Activated CD4-positive, alpha-beta T cell treated with anti-CD3 and anti-CD28 coated beads, Interleukin-2, Interleukin-4, amounts not matched to agents 100 ng/mL and 50 ng/mL, durations not matched to agents 16 hours and 8 hours (primary cell): ENCODE data around the gene OR8J3.
"Not testable (repeated sequence)": the region's sequence is repeated elsewhere in the genome, so short reads cannot be mapped to it uniquely, and the experiment has no call there.

Experiments used
- DNase-seq: peaks from one replicate; pipeline ENCODE4 v3.0.0-alpha.2; 2020; ENCODE audit warnings: low spot score

The OR8J3 gene, protein sequence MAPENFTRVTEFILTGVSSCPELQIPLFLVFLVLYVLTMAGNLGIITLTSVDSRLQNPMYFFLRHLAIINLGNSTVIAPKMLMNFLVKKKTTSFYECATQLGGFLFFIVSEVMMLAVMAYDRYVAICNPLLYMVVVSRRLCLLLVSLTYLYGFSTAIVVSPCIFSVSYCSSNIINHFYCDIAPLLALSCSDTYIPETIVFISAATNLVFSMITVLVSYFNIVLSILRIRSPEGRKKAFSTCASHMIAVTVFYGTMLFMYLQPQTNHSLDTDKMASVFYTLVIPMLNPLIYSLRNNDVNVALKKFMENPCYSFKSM

DNA sequence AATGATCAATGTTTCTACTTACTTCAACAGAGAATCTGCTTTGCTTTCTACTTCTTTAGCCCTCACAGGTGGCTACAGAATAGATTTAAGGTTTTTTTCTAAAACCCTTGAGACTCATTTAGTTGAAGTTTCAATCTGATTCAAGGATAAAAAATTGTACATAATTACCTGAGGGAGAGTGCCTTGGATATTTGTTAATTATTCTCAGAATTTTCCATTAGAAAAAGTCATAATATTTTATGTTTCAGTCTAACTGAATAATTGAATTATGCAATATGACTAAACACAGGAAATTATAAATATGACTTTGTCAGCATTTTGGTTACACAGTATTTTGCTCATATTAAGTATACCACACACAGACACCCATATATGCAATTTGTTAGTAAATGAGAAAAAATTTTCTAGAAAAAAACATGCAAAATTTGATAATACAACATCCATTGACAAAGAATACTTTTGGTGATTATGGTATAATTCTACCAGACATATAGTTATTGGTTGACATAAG, at the start of gene OR8J3:
OR8J3 (minus strand) TSS at position 51 of the 511 bp plus-strand sequence. CDS start 2,483 bp downstream, outside the sequence.
- no peak for DNase-seq

DNA sequence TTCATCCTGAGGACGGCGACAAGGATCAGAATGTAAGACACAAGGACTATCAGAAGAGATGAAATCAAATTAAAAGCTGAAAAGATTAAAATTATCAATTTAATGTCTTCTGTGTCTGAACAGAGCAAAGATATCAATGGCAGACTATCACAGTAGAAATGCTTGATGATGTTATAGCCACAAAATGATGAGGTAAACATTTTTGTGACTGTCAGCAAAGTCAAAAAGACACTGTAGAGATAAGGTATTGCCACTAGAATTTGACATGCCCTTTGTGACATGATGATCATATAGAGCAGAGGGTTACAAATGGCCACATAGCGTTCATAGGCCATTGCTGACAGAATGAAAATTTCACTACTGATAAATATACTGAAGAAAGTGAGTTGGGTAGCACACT, 48.6 kb upstream of the OR8J3 start:
- DNase-seq = no peak

DNA sequence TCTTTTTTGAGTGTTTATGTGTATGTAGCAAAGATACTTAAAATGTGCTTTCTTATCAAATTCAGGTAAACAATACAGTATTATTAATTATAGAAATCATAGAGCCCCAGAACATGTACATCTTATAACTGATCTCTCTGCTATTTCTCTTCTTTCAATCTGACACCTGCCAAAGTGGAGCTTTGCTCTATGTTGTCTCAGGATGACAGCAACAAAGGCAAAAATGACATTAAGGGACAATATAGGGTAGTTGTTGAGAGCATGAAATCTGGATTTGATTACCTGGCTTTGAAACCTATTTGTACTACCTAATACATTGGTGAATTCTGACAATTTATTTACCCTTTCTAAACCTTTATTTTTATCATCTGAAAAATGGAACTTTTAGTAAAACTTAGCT, 43.5 kb upstream of the OR8J3 start:
- DNase-seq = no peak

DNA sequence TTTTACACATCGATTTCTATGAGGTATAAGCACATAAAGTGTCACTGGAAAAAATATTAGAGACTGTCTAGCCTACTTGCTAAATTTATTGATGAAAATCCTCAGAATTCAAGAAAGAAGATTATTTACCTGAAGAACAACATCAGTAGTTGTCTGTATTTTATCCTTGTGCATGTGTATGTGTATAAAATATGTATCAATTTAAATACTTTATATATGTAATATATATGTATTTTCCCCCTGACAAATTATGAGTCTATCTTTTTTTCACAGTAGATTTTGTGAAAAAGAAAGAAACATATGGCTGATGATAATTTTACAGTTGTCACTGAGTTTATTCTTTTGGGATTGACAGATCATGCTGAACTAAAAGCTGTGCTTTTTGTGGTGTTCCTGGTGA, 36.3 kb upstream of the OR8J3 start, which contains the start of gene OR5J2:
OR5J2 (plus strand) TSS at position 301 of the 400 bp plus-strand sequence; CDS start at position 301, 0 bp downstream.
- DNase-seq = no peak

DNA sequence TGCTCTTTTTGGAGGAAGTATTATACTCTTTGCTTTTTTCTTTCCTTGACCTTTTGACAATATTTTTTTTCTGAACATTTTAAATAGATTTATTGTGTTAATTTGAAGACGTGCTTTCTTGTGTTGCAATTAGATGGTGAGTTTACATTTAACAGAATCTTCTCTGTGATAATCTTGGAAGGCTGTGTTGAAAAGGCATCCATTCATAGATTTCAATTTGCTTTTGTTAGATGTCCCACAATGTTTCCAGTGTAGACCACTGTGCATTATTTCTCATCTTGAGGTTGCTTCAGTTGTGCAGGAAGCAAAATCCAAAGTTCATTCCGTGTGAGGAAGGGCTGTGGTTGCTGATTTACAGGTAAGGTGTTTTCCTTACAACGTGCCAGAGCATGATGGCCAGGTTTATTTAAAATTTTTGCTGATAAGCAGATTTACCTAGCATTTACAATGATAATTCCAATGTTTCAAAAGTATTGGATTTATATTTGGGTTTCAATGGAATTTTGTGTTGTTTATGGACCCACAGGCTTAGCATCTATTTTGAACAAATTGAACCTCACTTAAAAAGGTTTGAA, 32.3 kb upstream of the OR8J3 start:
- DNase-seq = no peak

DNA sequence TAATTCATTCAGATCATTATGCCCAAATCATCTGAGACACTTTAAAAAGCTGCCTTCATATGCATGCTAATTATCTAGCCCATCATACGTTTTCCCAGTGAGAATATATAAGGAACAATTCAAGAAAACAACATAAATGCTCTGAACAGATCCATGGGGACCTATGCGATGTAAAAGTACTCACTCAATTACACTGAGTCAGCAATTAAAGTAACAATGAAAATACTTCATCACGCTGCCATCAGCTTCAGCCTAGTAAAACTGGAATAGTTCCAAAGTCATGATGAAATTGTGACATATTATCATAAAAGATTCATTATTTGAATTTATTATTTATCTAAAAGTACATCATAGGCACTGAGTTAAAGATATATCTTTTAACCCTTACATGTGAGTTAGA, 23.8 kb upstream of the OR8J3 start:
- DNase-seq = no peak

DNA sequence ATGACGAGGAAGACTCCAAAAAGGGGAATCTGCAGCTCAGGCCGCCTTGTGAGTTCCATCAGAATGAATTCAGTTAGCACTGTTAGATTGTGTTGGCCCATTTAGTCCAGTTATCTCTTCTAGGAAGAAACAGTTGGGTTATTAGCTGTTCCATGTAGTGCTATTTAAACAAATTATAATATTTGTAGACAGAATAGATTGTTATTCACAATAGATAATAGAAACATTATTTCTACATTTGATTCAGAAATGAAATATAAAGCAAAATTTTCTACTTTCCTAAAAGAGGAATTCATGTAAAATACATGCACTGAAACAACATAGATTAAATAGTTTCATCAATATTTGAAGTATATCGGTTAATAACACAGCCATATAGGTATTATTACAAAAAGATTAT, 20.2 kb upstream of the OR8J3 start, which contains the start of gene OR8K5:
OR8K5 (minus strand) TSS at position 101 of the 400 bp plus-strand sequence; CDS start at position 101, 0 bp downstream.
- no peak for DNase-seq

DNA sequence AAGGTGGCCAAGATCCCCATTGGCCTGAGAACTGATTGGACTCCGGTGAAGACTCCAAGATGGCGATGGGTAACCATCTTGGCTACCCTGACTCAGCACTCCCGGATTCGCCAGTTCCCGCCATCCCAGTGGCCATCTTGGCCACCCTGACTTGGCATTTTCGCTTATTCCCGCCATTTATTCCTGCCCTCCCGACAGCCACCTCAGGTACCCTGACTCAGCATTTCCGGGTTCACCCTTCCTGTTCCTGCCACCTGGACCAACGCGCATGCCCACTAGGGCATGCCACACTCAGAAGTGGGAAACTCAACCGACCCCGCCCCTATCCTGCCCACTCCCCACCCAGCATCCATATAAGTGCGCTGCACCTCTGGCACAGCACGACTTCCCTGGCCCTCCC, 12.3 kb upstream of the OR8J3 start:
- no peak for DNase-seq

DNA sequence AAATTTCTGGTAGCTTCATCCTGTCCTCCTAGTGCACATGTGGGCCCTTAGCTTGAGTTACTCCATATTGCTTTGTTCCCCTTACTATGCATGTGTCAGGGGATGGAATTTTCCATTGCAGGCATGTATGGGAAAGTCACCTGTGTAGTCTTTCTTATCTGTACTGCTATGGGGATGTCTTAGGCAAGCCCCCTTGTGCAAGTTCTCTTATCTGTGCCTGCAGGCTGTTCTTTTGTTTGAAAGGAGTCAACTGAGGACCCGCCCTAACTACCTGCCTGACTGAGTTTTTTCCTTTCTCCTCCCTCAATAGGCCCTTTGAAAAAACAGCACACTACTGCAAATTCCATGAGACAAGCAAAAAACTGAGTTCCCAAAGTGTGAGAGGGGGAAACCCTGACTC, 11.4 kb upstream of the OR8J3 start:
- no peak for DNase-seq

DNA sequence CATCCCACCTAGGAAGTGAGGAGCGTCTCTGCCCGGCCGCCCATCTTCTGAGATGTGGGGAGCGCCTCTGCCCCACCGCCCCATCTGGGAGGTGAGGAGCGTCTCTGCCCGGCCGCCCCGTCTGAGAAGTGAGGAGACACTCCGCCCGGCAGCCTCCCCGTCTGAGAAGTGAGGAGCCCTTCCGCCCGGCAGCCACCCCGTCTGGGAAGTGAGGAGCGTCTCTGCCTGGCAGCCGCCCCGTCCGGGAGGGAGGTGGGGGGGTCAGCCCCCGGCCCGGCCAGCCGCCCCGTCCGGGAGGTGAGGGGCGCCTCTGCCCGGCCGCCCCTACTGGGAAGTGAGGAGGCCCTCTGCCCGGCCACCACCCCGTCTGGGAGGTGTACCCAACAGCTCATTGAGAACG, 3.7 kb upstream of the OR8J3 start:
- DNase-seq = not testable (repeated sequence)

DNA sequence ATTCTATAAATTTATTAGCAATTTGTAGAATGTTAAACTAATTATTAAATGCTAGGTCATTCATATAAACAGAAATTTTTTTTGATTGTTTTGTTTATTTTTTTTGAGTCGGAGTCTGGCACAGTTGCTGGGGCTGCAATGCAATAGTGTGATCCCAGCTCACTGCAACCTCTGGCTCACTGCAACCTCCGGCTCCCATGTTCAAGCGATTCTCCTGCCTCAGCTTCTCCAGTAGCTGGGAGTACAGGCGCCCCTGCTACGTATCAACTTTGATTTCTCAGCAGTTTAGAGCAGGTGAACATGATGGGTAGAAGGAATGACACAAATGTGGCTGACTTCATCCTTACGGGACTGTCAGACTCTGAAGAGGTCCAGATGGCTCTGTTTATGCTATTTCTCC, 17.9 kb downstream of the OR8J3 start, which contains the start of gene OR8H3:
OR8H3 (plus strand) TSS at position 301 of the 400 bp plus-strand sequence; CDS start at position 301, 0 bp downstream.
- no peak for DNase-seq

DNA sequence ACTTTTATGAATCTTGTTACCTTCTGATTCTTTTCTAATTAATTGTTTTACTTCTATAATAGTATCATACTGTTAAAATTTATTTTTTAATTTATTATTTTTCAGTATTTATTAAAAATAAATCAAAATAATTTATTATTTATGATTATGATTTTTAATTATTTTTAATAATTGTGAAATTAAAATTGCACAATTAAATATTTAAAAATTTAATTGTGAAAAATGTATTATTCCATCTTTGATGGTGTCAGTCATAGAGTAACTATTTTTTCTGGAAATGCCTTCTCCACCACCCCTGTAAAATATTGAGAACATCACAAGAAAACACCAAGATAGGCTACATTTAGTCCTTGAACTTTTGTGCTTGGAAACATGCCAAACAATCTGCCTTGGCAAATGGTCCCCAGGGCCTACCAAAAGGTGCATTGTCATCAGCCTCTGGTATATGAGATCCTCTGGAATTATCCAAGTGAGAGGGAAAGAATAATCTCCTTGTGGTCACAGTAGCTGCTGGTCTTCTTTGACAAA, 36.7 kb downstream of the OR8J3 start, which contains the start of gene OR8H2:
OR8H2 (plus strand) TSS at position 478 of the 528 bp plus-strand sequence. CDS start 1,356 bp downstream, outside the sequence.
- no peak for DNase-seq

DNA sequence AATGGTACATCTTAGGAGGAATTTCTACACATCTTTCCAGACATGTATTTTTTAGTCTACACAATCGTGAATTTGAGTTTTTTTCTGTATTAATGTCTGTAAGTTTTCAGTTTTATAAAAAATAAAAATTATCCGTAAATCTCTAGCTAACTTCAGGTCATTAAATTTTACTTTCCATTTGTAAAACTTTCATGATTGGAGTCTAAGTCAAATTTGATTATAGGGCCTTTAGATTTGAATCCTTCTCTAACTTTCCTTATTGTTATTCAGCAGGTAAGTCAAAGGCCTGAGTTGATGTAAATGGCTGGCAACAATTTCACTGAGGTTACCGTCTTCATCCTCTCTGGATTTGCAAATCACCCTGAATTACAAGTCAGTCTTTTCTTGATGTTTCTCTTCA, 47.0 kb downstream of the OR8J3 start, which contains the start of gene OR8I2:
OR8I2 (plus strand) TSS at position 301 of the 400 bp plus-strand sequence; CDS start at position 301, 0 bp downstream.
- DNase-seq = no peak

DNA sequence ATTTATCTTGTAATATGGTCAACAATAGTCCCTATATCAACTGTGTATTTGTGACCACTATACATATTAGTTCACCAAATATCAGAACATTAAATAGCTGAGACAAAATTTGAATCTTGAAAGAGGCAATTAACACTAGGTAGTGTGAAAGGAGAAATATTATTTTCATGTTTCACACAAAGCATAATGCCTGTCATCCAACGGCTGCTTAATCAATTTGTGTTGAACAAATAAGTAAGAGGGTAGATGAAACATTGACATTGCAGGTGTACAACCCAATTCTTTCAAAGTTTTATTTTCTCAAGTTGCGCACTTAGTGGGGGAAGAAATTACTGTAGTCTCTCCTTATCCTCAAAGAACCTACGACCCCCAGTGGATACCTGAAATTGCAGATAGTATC, 50.3 kb downstream of the OR8J3 start:
- no peak for DNase-seq
